ENCODE results near the gene POLR2F. TPM values are rescaled to one million over a fixed set of nuclear protein-coding genes. Genes with fewer than 3 reads are reported as not detected.

POLR2F gene
- total RNA-seq, 1 donor from 2014 or later, result 63.0 TPM

- no peak overlapping the region for H3K27ac Mint-ChIP-seq (ENCODE audit: unreplicated experiment)
- peaks cover 40% of the 10 kb centered on the region for H3K36me3 Mint-ChIP-seq (ENCODE audit: low read depth)
- peaks cover 8% of the 10 kb centered on the region for H3K4me1 Mint-ChIP-seq (ENCODE audit: low read depth)
- no peak overlapping the region for H3K4me3 Mint-ChIP-seq (ENCODE audit: unreplicated experiment)
- no peaks in the 10 kb centered on the region for H3K27me3 Mint-ChIP-seq (ENCODE audit: low read depth)
- no peaks in the 10 kb centered on the region for H3K9me3 Mint-ChIP-seq (ENCODE audit: low read depth)
- TF ChIP-seq CTCF (IDR thresholded peaks at IDR 0.05), result no peak
- DNase-seq (ENCODE audit: low spot score), result no peak
These were observed 5.8 kb downstream of the POLR2F start for GRCh38 chr22:37959231-37959825.

- no peak for TF ChIP-seq CTCF (IDR thresholded peaks at IDR 0.05)
- Mint-ChIP-seq H3K27ac (ENCODE audit: unreplicated experiment) (no peak overlapping the region), H3K27me3 (ENCODE audit: low read depth) (no peaks in the 10 kb centered on the region), H3K4me1 (ENCODE audit: low read depth) (peaks cover 11% of the 10 kb centered on the region), H3K36me3 (ENCODE audit: low read depth) (peaks cover 40% of the 10 kb centered on the region), H3K9me3 (ENCODE audit: low read depth) (no peaks in the 10 kb centered on the region), H3K4me3 (ENCODE audit: unreplicated experiment) (no peak overlapping the region)
- no peak for DNase-seq (ENCODE audit: low spot score)
These were observed 7.6 kb downstream of the POLR2F start for GRCh38 chr22:37961062-37961461.

DNA sequence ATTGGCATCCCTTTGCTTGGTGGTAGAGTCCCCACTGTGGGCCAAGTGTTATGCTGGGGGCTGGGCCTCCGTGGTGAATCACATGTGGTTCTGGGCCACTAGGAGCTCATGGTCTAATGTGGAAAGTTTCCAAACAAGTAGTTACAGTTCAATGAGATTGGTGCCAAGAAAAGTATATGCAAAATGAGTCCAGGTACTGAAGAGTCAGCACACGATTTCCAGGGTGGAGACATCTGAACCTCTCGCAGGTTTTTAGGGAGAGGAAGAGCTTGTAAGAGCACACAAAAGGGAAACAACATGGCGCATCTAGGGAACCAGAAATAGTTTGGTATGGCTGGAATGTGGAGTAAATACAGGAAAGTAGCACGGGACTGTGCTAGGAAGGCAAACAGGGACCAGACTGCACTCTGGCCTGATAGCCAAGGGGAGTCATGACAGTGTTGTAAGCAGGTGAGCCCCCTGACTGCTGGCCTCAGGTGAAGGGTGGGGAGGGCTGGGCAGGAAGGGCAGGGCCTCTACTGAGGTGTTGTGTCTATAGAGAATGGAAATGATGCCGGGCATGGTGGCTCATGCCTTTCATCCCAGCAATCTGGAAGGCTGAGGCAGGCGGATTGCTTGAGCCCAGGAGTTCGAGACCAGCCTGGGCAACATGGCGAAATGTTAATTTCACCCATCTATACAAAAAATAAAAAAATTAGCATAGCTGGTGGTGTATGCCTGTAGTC lies 12.6 kb downstream of the POLR2F start:
- DNase-seq (ENCODE audit: low spot score), result no peak
- Mint-ChIP-seq H3K4me1 (ENCODE audit: low read depth) (peaks cover 22% of the 10 kb centered on the region), H3K9me3 (ENCODE audit: low read depth) (no peaks in the 10 kb centered on the region), H3K36me3 (ENCODE audit: low read depth) (peaks cover 33% of the 10 kb centered on the region), H3K27me3 (ENCODE audit: low read depth) (no peaks in the 10 kb centered on the region), H3K4me3 (ENCODE audit: unreplicated experiment) (no peak overlapping the region), H3K27ac (ENCODE audit: unreplicated experiment) (peak overlapping the region; percentile 87)
- TF ChIP-seq CTCF (IDR thresholded peaks at IDR 0.05), result no peak

- H3K27me3 Mint-ChIP-seq (ENCODE audit: low read depth), result no peaks in the 10 kb centered on the region
- H3K36me3 Mint-ChIP-seq (ENCODE audit: low read depth), result peaks cover 23% of the 10 kb centered on the region
- H3K27ac Mint-ChIP-seq (ENCODE audit: unreplicated experiment), result no peak overlapping the region
- H3K9me3 Mint-ChIP-seq (ENCODE audit: low read depth), result no peaks in the 10 kb centered on the region
- no peak for TF ChIP-seq CTCF (IDR thresholded peaks at IDR 0.05)
- H3K4me1 Mint-ChIP-seq (ENCODE audit: low read depth), result peaks cover 22% of the 10 kb centered on the region
- no peak for DNase-seq (ENCODE audit: low spot score)
- no peak overlapping the region for H3K4me3 Mint-ChIP-seq (ENCODE audit: unreplicated experiment)
These were observed 13.6 kb downstream of the POLR2F start for GRCh38 chr22:37967147-37967546.

DNA sequence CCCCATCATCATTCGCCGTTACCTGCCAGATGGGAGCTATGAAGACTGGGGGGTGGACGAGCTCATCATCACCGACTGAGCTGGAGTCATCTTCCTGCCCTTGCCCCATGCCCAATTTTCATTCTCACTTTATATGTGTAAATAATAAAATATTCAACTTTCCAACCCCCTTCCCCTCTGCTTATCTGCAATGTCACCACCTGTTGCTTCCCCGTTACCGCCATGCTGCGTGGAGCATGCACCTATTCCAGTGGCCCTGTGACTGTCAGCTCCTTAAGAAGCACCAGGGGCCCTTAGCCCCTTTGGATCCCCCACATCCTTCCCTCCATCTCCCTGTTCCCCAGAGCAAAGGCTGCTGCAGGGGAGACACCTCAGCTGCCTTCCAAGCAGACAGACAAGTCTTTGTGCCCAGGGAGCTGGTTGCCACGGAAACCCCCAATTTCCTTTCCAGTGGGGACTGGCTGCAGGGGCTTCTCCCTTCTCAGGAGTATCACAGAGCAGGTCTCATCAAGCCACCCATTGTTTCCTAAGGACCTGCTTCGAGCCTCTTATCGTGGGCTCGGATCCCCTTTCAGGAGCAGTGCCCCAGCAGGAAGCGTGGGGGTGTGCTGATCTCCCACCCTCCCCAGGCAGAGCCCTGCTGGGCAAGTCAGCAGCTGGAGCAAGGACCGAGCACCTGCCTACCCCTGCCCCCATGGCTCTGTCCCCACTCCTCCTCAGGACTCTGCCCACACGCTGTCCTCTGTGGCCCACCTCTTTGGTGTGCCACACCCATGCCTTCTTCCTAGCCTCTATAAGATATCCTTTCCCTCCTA lies 14.3 kb downstream of the POLR2F start:
- Mint-ChIP-seq H3K4me1 (ENCODE audit: low read depth) (peaks cover 22% of the 10 kb centered on the region), H3K36me3 (ENCODE audit: low read depth) (peaks cover 20% of the 10 kb centered on the region), H3K9me3 (ENCODE audit: low read depth) (no peaks in the 10 kb centered on the region), H3K27ac (ENCODE audit: unreplicated experiment) (no peak overlapping the region), H3K4me3 (ENCODE audit: unreplicated experiment) (no peak overlapping the region), H3K27me3 (ENCODE audit: low read depth) (no peaks in the 10 kb centered on the region)
- DNase-seq (ENCODE audit: low spot score), result no peak
- TF ChIP-seq CTCF (IDR thresholded peaks at IDR 0.05), result no peak

All from chondrocyte (in vitro differentiated cells).